Measurements from ENCODE around the gene GTF2H4.

The GTF2H4 gene

DNA sequence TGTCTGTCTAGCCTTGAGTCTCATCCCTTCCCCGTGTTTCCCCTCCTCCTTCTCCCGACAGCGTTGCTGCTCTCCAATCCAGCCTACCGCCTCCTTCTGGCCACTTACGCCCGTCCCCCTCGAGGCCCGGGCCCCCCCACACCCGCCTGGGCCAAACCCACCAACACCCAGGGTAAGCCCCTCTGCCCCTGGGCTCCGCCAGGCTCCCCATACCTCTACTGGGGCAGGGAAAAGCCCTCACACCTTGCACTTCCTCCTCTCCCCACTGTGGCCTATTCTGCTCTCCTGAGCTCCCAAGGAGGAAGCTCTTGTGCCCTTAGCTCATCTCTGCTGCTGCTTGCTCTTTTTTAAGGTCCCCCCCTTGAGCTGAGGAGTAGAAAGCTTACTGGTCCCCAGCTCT is 12.7 kb upstream of the GTF2H4 start:
- TF ChIP-seq, protein P1, sequence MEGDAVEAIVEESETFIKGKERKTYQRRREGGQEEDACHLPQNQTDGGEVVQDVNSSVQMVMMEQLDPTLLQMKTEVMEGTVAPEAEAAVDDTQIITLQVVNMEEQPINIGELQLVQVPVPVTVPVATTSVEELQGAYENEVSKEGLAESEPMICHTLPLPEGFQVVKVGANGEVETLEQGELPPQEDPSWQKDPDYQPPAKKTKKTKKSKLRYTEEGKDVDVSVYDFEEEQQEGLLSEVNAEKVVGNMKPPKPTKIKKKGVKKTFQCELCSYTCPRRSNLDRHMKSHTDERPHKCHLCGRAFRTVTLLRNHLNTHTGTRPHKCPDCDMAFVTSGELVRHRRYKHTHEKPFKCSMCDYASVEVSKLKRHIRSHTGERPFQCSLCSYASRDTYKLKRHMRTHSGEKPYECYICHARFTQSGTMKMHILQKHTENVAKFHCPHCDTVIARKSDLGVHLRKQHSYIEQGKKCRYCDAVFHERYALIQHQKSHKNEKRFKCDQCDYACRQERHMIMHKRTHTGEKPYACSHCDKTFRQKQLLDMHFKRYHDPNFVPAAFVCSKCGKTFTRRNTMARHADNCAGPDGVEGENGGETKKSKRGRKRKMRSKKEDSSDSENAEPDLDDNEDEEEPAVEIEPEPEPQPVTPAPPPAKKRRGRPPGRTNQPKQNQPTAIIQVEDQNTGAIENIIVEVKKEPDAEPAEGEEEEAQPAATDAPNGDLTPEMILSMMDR (IDR thresholded peaks at IDR 0.05) = no peak
- H3K9me3 ChIP-seq (ENCODE audit: control insufficient read depth, low read length) = no peaks in the 10 kb centered on the region
- H3K27ac ChIP-seq = no peak overlapping the region
- no peaks in the 10 kb centered on the region for H3K36me3 ChIP-seq (ENCODE audit: control insufficient read depth, insufficient read depth, low read length)
- H3K4me1 ChIP-seq = peaks cover 1% of the 10 kb centered on the region
- H3K9ac ChIP-seq = no peak overlapping the region
- peaks cover 6% of the 10 kb centered on the region for H3K79me2 ChIP-seq
- H2AFZ ChIP-seq = no peak overlapping the region
- no peak overlapping the region for H3K4me2 ChIP-seq (ENCODE audit: low read length)
- no peaks in the 10 kb centered on the region for H3K27me3 ChIP-seq (ENCODE audit: control insufficient read depth, insufficient read depth, low read length)
- no peak overlapping the region for H3K4me3 ChIP-seq (ENCODE audit: low read depth, low read length)

DNA sequence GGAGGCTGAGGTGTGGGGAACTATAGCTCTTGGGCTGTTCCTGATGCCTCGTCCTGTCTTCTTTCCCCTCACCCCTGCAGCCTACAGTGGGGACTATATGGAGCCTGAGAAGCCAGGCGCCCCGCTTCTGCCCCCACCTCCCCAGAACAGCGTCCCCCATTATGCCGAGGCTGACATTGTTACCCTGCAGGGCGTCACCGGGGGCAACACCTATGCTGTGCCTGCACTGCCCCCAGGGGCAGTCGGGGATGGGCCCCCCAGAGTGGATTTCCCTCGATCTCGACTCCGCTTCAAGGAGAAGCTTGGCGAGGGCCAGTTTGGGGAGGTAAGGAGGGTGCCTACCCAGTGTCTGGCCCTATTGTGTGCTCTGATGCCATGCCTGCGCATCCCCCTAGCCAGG is 11.5 kb upstream of the GTF2H4 start:
- Histone ChIP-seq H3K4me2 (ENCODE audit: low read length) (no peak overlapping the region), H3K9ac (no peak overlapping the region), H3K36me3 (ENCODE audit: control insufficient read depth, insufficient read depth, low read length) (no peaks in the 10 kb centered on the region), H3K4me1 (no peaks in the 10 kb centered on the region), H3K79me2 (peaks cover 2% of the 10 kb centered on the region), H3K27me3 (ENCODE audit: control insufficient read depth, insufficient read depth, low read length) (no peaks in the 10 kb centered on the region), H3K9me3 (ENCODE audit: control insufficient read depth, low read length) (no peaks in the 10 kb centered on the region), H3K27ac (no peak overlapping the region), H3K4me3 (ENCODE audit: low read depth, low read length) (no peak overlapping the region), H2AFZ (no peak overlapping the region)
- TF ChIP-seq, protein P1 (IDR thresholded peaks at IDR 0.05) = no peak

DNA sequence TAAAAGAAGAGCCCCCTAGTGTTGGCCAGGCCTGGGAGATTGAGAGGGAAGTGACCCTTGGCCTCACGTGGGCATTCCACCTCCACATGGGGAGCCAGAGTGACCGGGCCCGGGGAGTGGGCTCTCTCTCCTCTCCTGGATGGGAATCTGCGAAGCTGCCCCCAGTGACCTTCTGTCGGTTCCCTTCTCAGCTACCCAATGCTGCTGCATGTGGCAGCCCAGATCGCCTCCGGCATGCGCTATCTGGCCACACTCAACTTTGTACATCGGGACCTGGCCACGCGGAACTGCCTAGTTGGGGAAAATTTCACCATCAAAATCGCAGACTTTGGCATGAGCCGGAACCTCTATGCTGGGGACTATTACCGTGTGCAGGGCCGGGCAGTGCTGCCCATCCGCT is 10.1 kb upstream of the GTF2H4 start:
- H3K36me3 ChIP-seq (ENCODE audit: control insufficient read depth, insufficient read depth, low read length) = no peaks in the 10 kb centered on the region
- TF ChIP-seq, protein P1 (IDR thresholded peaks at IDR 0.05) = no peak

DNA sequence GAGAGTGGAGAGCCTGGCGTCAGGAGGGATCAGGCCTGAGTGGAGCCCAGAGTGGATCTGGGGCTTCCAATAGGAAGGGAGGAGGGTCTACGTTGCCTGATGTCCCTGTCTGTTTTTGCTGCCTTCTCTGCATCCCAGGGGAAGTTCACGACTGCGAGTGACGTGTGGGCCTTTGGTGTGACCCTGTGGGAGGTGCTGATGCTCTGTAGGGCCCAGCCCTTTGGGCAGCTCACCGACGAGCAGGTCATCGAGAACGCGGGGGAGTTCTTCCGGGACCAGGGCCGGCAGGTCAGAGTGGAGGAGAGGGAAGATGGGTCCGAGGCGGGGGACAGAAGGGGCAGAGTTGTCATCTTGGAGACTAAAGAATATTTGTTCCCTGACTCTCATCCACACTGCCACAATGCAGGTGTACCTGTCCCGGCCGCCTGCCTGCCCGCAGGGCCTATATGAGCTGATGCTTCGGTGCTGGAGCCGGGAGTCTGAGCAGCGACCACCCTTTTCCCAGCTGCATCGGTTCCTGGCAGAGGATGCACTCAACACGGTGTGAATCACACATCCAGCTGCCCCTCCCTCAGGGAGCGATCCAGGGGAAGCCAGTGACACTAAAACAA is 9.2 kb upstream of the GTF2H4 start:
- Histone ChIP-seq H3K27me3 (ENCODE audit: control insufficient read depth, insufficient read depth, low read length) (no peaks in the 10 kb centered on the region), H3K4me1 (no peaks in the 10 kb centered on the region), H3K79me2 (no peaks in the 10 kb centered on the region), H3K36me3 (ENCODE audit: control insufficient read depth, insufficient read depth, low read length) (no peaks in the 10 kb centered on the region), H3K9ac (no peak overlapping the region), H2AFZ (no peak overlapping the region), H3K9me3 (ENCODE audit: control insufficient read depth, low read length) (no peaks in the 10 kb centered on the region), H3K4me2 (ENCODE audit: low read length) (no peak overlapping the region), H3K4me3 (ENCODE audit: low read depth, low read length) (no peak overlapping the region), H3K27ac (no peak overlapping the region)
- TF ChIP-seq, protein P1 (IDR thresholded peaks at IDR 0.05) = no peak

More for the DNA sequence above, 10.1 kb upstream of the GTF2H4 start:
- Histone ChIP-seq H2AFZ (no peak overlapping the region), H3K4me2 (ENCODE audit: low read length) (no peak overlapping the region), H3K4me3 (ENCODE audit: low read depth, low read length) (no peak overlapping the region), H3K9me3 (ENCODE audit: control insufficient read depth, low read length) (no peaks in the 10 kb centered on the region), H3K27me3 (ENCODE audit: control insufficient read depth, insufficient read depth, low read length) (no peaks in the 10 kb centered on the region), H3K4me1 (no peaks in the 10 kb centered on the region), H3K79me2 (no peaks in the 10 kb centered on the region), H3K27ac (no peak overlapping the region), H3K9ac (no peak overlapping the region)

DNA sequence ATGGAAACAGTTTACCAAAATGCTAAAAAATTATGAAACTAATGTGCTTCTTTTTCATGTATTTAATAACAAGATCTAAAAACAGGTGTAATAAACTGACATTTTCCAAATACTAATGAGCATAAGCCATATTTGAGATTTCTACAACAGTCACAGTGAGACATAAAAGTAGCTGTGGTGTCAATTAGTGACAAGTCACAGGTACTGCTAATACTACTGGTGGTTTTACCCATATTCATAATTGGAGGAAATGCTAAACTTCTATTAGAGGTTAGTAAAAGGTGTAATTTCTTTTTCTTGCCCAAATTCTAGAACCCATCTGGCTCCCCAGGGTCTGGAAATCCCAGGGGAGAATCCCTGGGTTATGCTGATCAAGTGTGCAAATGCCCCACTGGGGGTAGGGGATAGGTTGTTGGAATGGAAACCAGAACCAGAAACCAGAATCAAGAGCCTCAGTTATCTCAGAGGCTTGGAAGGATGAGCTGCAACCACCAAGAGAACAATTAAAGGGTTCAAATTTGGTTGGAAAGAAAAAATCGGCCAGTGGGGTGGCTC is 7.1 kb upstream of the GTF2H4 start:
- Histone ChIP-seq H3K4me1 (no peaks in the 10 kb centered on the region), H2AFZ (no peak overlapping the region), H3K9ac (no peak overlapping the region), H3K4me3 (ENCODE audit: low read depth, low read length) (no peak overlapping the region), H3K27ac (no peak overlapping the region), H3K9me3 (ENCODE audit: control insufficient read depth, low read length) (no peaks in the 10 kb centered on the region), H3K79me2 (no peaks in the 10 kb centered on the region), H3K4me2 (ENCODE audit: low read length) (no peak overlapping the region), H3K27me3 (ENCODE audit: control insufficient read depth, insufficient read depth, low read length) (no peaks in the 10 kb centered on the region), H3K36me3 (ENCODE audit: control insufficient read depth, insufficient read depth, low read length) (no peaks in the 10 kb centered on the region)
- TF ChIP-seq, protein P1 (IDR thresholded peaks at IDR 0.05) = no peak
